Astrocyte of the spinal cord (primary cell): ENCODE results near the gene RASSF7.

ENCODE experiments used
- DNase-seq: peaks from one replicate; pipeline ENCODE4 v3.0.0; 2011; ENCODE audit warnings: low read depth, low spot score
- H3K4me3 ChIP-seq: 2 replicates; pipeline ENCODE4 v1.5.1; 2011; ENCODE audit warnings: low read depth, mild to moderate bottlenecking, low read length, moderate library complexity
- CTCF ChIP-seq: IDR thresholded peaks from 2 replicates; pipeline ENCODE4 v1.5.1; 2012; ENCODE audit warnings: low read depth, mild to moderate bottlenecking, low read length, inconsistent platforms
- in situ Hi-C: cut with HindIII; loops from 2 replicates; pipeline ENCODE4 v1.10.0; 2017; ENCODE audit warnings: low sequenced_read_pairs

RASSF7 gene

GRCh38 chr11:595400-595799 lies 34.6 kb downstream of the RASSF7 start:
- DNase-seq = no peak
- in situ Hi-C loops = no loop called here
- TF ChIP-seq CTCF = no peak
- no peak overlapping the region for H3K4me3 ChIP-seq

GRCh38 chr11:596374-596773 lies 35.6 kb downstream of the RASSF7 start:
- in situ Hi-C loops = no loop called here
- no peak for DNase-seq
- H3K4me3 ChIP-seq = no peak overlapping the region
- no peak for TF ChIP-seq CTCF

GRCh38 chr11:597166-597725 lies 36.5 kb downstream of the RASSF7 start:
- no peak for DNase-seq
- in situ Hi-C loops = no loop called here
- no peak overlapping the region for H3K4me3 ChIP-seq
- no peak for TF ChIP-seq CTCF

GRCh38 chr11:598005-598680 lies 37.4 kb downstream of the RASSF7 start:
- in situ Hi-C loops = no loop called here
- DNase-seq = no peak
- no peak overlapping the region for H3K4me3 ChIP-seq
- no peak for TF ChIP-seq CTCF

- DNase-seq = no peak
- TF ChIP-seq CTCF = no peak
- in situ Hi-C loops = no loop called here
- H3K4me3 ChIP-seq = no peak overlapping the region
Measured at GRCh38 chr11:601573-602245, 40.9 kb downstream of the RASSF7 start.

- in situ Hi-C loops = no loop called here
Measured at GRCh38 chr11:603154-603553, 42.4 kb downstream of the RASSF7 start.

More at GRCh38 chr11:603154-603553, 42.4 kb downstream of the RASSF7 start:
- H3K4me3 ChIP-seq = no peak overlapping the region
- DNase-seq = no peak
- no peak for TF ChIP-seq CTCF
